A673 (cell line): ENCODE measurements around the gene KCNAB2. TPM values are rescaled to one million over a fixed set of nuclear protein-coding genes. Genes with fewer than 3 reads are reported as not detected.

ENCODE experiments used
- BruUV-seq: library from RNA; stranded (reverse); fragments of 400-500 nt; replicated peaks from 2 replicates; lab custom pipeline; 2021; lab: Mats Ljungman, UMichigan
- CTCF ChIA-PET: fragments of 300-600 bp; sonication (Branson Sonifier 250); formaldehyde crosslinking; loops from one replicate; lab custom pipeline; 2022; ENCODE audit warnings: antibody characterized with exemption; lab: Charles Lee
- POLR2A ChIA-PET: fragments of 300-600 bp; sonication (Branson Sonifier 250); formaldehyde crosslinking; loops from one replicate; lab custom pipeline; 2022; ENCODE audit warnings: antibody characterized with exemption; ENCODE audit not compliant: low non-redundant PET; lab: Charles Lee
- DNase-seq: peaks from one replicate; pipeline ENCODE4 v3.0.0-alpha.2; 2015; ENCODE audit warnings: low spot score
- H3K27ac ChIP-seq: fragments of 200-600 bp; sonication (generic); 2 replicates; pipeline ENCODE4 v1.5.1; 2016; ENCODE audit warnings: mixed run types, low read depth, mild to moderate bottlenecking, mixed read lengths, antibody characterized with exemption, low read length; ENCODE audit not compliant: poor library complexity, severe bottlenecking
- H3K27me3 ChIP-seq: fragments of 200-600 bp; sonication (generic); replicated peaks from 2 replicates; pipeline ENCODE4 v1.6.1; 2017; ENCODE audit warnings: mixed run types, low read depth, mild to moderate bottlenecking, mixed read lengths, antibody characterized with exemption, low read length; ENCODE audit not compliant: insufficient read depth, poor library complexity
- H3K36me3 ChIP-seq: fragments of 200-600 bp; sonication (generic); 2 replicates; pipeline ENCODE4 v1.6.1; 2016; ENCODE audit warnings: mixed run types, mild to moderate bottlenecking, mixed read lengths, antibody characterized with exemption, low read length; ENCODE audit not compliant: insufficient read depth, poor library complexity, severe bottlenecking
- H3K4me1 ChIP-seq: fragments of 200-600 bp; sonication (generic); 2 replicates; pipeline ENCODE4 v1.6.1; 2017; ENCODE audit warnings: mixed run types, mild to moderate bottlenecking, mixed read lengths, antibody characterized with exemption, low read length; ENCODE audit not compliant: insufficient read depth, poor library complexity, severe bottlenecking
- H3K4me3 ChIP-seq: fragments of 200-600 bp; sonication (generic); 2 replicates; pipeline ENCODE4 v1.5.1; 2016; ENCODE audit warnings: low read depth, mixed run types, mild to moderate bottlenecking, mixed read lengths, low read length; ENCODE audit not compliant: poor library complexity, severe bottlenecking
- H3K9me3 ChIP-seq: fragments of 200-600 bp; sonication (generic); 2 replicates; pipeline ENCODE4 v1.6.1; 2016; ENCODE audit warnings: mixed run types, low read depth, mild to moderate bottlenecking, mixed read lengths, antibody characterized with exemption, low read length; ENCODE audit not compliant: poor library complexity, severe bottlenecking
- EZH2 ChIP-seq: fragments of 200-600 bp; sonication (generic); IDR thresholded peaks from 2 replicates; pipeline ENCODE4 v1.6.1; 2017; ENCODE audit warnings: borderline replicate concordance, low read depth, mild to moderate bottlenecking, mixed read lengths, antibody characterized with exemption, low read length; ENCODE audit not compliant: poor library complexity, severe bottlenecking
- intact Hi-C: fragments of 100-400 bp; cut with micrococcal nuclease; formaldehyde crosslinking; loops from one replicate; pipeline ENCODE4 v1.10.0; 2022; ENCODE audit not compliant: unreplicated experiment
- total RNA-seq: library from RNA; stranded (reverse); gene quantifications from 2 replicates; pipeline ENCODE4 v1.2.3, GENCODE V29; 2021
- TF ChIP-seq, protein P1 (sequence below): fragments of 300-800, 200-600 bp; sonication (generic); conservative IDR thresholded peaks from 2 replicates; pipeline ENCODE4 v1.5.1; 2017; ENCODE audit warnings: low read depth, mild to moderate bottlenecking, antibody characterized with exemption, low read length, moderate library complexity, mixed read lengths

Gene KCNAB2
- total RNA-seq, 1 experiment from 2014 or later, result 6.4 TPM

DNA sequence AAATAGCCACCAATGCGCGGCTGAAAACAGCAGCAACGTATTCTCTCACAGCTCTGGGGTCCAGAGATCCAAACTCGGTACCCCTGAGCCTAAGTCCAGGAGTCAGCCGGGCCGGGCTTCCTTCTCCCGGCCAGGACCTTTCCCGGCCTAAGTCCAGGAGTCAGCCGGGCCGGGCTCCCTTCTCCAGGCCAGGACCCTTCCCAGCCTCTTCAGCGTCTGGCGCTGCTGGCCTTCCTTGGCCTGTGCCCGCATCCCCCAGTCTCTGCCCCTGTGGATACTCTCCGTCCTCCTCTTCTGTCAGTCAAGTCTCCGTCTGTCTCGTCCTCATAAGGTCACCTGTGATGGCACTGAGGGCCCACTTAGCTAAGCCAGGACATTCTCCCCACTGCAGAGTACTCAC is 32.2 kb downstream of the KCNAB2 start:
- no peak for DNase-seq
- Histone ChIP-seq H3K4me1 (no peaks in the 10 kb centered on the region), H3K27me3 (no peaks in the 10 kb centered on the region), H3K27ac (no peak overlapping the region), H3K36me3 (no peaks in the 10 kb centered on the region), H3K4me3 (no peak overlapping the region), H3K9me3 (no peaks in the 10 kb centered on the region)
- CTCF ChIA-PET, result no interaction called here
- POLR2A ChIA-PET, result no interaction called here
- no TSS peak for BruUV-seq
- intact Hi-C loops, result no loop called here
- TF ChIP-seq EZH2, result no peak
- TF ChIP-seq, protein P1, sequence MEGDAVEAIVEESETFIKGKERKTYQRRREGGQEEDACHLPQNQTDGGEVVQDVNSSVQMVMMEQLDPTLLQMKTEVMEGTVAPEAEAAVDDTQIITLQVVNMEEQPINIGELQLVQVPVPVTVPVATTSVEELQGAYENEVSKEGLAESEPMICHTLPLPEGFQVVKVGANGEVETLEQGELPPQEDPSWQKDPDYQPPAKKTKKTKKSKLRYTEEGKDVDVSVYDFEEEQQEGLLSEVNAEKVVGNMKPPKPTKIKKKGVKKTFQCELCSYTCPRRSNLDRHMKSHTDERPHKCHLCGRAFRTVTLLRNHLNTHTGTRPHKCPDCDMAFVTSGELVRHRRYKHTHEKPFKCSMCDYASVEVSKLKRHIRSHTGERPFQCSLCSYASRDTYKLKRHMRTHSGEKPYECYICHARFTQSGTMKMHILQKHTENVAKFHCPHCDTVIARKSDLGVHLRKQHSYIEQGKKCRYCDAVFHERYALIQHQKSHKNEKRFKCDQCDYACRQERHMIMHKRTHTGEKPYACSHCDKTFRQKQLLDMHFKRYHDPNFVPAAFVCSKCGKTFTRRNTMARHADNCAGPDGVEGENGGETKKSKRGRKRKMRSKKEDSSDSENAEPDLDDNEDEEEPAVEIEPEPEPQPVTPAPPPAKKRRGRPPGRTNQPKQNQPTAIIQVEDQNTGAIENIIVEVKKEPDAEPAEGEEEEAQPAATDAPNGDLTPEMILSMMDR, result no peak

DNA sequence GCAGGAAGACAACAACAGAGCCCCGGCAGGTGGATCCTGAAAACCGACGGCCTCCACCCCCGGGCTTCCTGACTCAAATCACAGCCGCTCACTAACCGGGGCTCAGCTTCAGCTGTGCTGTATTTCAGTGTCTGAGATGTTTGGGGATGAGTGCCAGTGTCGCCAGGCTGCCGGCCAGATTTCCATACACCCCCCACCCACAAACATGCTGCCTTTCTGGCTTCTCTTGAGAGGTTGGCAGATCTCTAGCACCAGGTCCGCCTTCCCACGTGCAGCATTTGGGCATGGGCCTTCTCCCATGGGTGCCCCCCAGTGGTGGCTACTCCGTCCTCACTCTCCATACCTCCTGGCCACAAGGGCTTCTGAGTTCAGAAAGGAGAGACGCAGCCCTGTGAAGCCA is 34.8 kb downstream of the KCNAB2 start:
- Histone ChIP-seq H3K27me3 (no peaks in the 10 kb centered on the region), H3K27ac (no peak overlapping the region), H3K4me3 (no peak overlapping the region), H3K36me3 (no peaks in the 10 kb centered on the region), H3K9me3 (no peaks in the 10 kb centered on the region), H3K4me1 (peaks cover 6% of the 10 kb centered on the region)
- BruUV-seq, result no TSS peak
- intact Hi-C loops, result no loop called here
- ChIA-PET CTCF (no interaction called here), POLR2A (no interaction called here)
- TF ChIP-seq, protein P1, result peak; percentile 32; the same call in 1 of the 2 replicates
- TF ChIP-seq EZH2, result no peak
- DNase-seq, result no peak

DNA sequence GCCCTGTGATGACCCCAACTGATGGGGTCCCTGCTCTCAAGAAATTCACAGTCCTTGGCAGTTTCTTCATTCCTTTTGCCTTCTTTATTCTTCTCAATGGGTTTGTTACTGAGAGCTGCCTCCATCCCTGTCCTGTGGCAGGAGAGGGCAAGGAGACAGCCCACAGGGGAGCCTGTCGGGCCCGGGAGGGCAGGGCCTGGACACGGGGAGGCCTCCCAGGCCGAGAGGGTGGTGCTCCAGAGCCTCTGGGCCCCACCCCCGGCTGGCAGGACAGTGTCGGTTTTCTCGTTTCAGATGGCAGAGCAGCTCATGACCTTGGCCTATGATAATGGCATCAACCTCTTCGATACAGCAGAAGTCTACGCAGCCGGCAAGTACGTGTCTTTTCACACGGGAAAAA is 36.2 kb downstream of the KCNAB2 start:
- Histone ChIP-seq H3K36me3 (no peaks in the 10 kb centered on the region), H3K4me3 (no peak overlapping the region), H3K27ac (no peak overlapping the region), H3K9me3 (no peaks in the 10 kb centered on the region), H3K4me1 (peaks cover 6% of the 10 kb centered on the region), H3K27me3 (no peaks in the 10 kb centered on the region)
- TF ChIP-seq, protein P1, result no peak
- no peak for TF ChIP-seq EZH2
- BruUV-seq, result no TSS peak
- intact Hi-C loops, result no loop called here
- POLR2A ChIA-PET, result no interaction called here
- CTCF ChIA-PET, result no interaction called here
- no peak for DNase-seq
